SK-N-SH (cell line): Measurements from ENCODE around the gene SLC18A2. TPM values are rescaled to one million over a fixed set of nuclear protein-coding genes. Genes with fewer than 3 reads are reported as not detected.

Experiments used
- CTCF ChIA-PET: fragments of 300-600, 350-600 bp; formaldehyde crosslinking; extraction: SDS; loops from one replicate; lab custom pipeline; 2021; lab: Yijun Ruan, JAX
- POLR2A ChIA-PET: fragments of 350-600 bp; sonication (Branson Sonifier 250); formaldehyde crosslinking; extraction: SDS; loops from one replicate; lab custom pipeline; 2020; ENCODE audit warnings: antibody characterized with exemption, inconsistent platforms; lab: Yijun Ruan, JAX
- DNase-seq: peaks from one replicate; pipeline ENCODE4 v3.0.0; 2012
- H2AFZ ChIP-seq: fragments of 200-600 bp; sonication (generic); 2 replicates; pipeline ENCODE4 v1.8.1; 2016; ENCODE audit warnings: antibody characterized with exemption, mild to moderate bottlenecking, low read depth
- H3F3A ChIP-seq: fragments of 200-600 bp; sonication (generic); replicated peaks from 2 replicates; pipeline ENCODE3; 2016; ENCODE audit warnings: antibody characterized with exemption, mild to moderate bottlenecking; ENCODE audit not compliant: insufficient read depth
- H3K27ac ChIP-seq, 2 experiments: fragments of 200-500 bp in 1 of 2; fragments of 200-600 bp in 1 of 2; sonication (Bioruptor generic) in 1 of 2; sonication (generic), shearing (Covaris generic) in 1 of 2; 2 replicates each; pipeline versions ENCODE4 v1.5.1 to v1.6.1; 2014 to 2016; ENCODE audit warnings: low read depth in 2 of 2, inconsistent platforms in 1 of 2, low read length in 1 of 2, mild to moderate bottlenecking in 1 of 2, mixed read lengths in 1 of 2
- H3K27me3 ChIP-seq: fragments of 200-600 bp; sonication (generic), shearing (Covaris generic); 2 replicates; pipeline ENCODE4 v1.6.1; 2016; ENCODE audit warnings: mixed run types; ENCODE audit not compliant: insufficient read depth
- H3K36me3 ChIP-seq, 2 experiments: fragments of 200-500 bp in 1 of 2; fragments of 200-600 bp in 1 of 2; sonication (Bioruptor generic) in 1 of 2; sonication (generic) in 1 of 2; replicated peaks in 1 of 2; 2 replicates each; pipeline versions ENCODE3 to v1.5.1; 2014 to 2016; ENCODE audit warnings: low read length in 1 of 2, mild to moderate bottlenecking in 1 of 2; ENCODE audit not compliant: insufficient read depth in 2 of 2, control insufficient read depth in 1 of 2
- H3K4me1 ChIP-seq, 2 experiments: fragments of 200-500 bp in 1 of 2; fragments of 200-600 bp in 1 of 2; sonication (Bioruptor generic) in 1 of 2; sonication (generic), shearing (Covaris generic) in 1 of 2; 2 replicates each; pipeline versions ENCODE4 v1.5.1 to v1.6.1; 2014 to 2016; ENCODE audit warnings: low read depth in 1 of 2, low read length in 1 of 2, mixed run types in 1 of 2; ENCODE audit not compliant: insufficient read depth in 2 of 2, control insufficient read depth in 1 of 2
- H3K4me2 ChIP-seq: fragments of 200-600 bp; sonication (generic), shearing (Covaris generic); 2 replicates; pipeline ENCODE4 v1.6.1; 2017; ENCODE audit warnings: mixed run types
- H3K4me3 ChIP-seq, 2 experiments: fragments of 200-500 bp in 1 of 2; fragments of 200-600 bp in 1 of 2; sonication (Bioruptor generic) in 1 of 2; sonication (generic), shearing (Covaris generic) in 1 of 2; 2 replicates each; pipeline versions ENCODE4 v1.5.1 to v1.8.1; 2014 to 2016; ENCODE audit warnings: low read depth in 2 of 2, inconsistent platforms in 1 of 2, low read length in 1 of 2, mild to moderate bottlenecking in 1 of 2, mixed read lengths in 1 of 2, moderate library complexity in 1 of 2
- H3K79me2 ChIP-seq: fragments of 200-600 bp; sonication (generic); 2 replicates; pipeline ENCODE4 v1.8.1; 2017; ENCODE audit warnings: mild to moderate bottlenecking; ENCODE audit not compliant: insufficient read depth
- H3K9ac ChIP-seq: fragments of 200-600 bp; sonication (generic); 2 replicates; pipeline ENCODE4 v1.6.1; 2017; ENCODE audit warnings: mixed run types
- H3K9me2 ChIP-seq: fragments of 200-600 bp; sonication (generic); 2 replicates; pipeline ENCODE4 v1.6.1; 2017; ENCODE audit warnings: mixed run types
- H3K9me3 ChIP-seq: fragments of 200-600 bp; sonication (generic); 2 replicates; pipeline ENCODE4 v1.6.1; 2017; ENCODE audit warnings: mixed run types, mild to moderate bottlenecking, moderate library complexity
- H4K20me1 ChIP-seq: fragments of 200-600 bp; sonication (generic); 2 replicates; pipeline ENCODE4 v1.6.1; 2017; ENCODE audit warnings: mild to moderate bottlenecking, mixed run types; ENCODE audit not compliant: insufficient read depth
- CHD2 ChIP-seq: fragments of 150-350 bp; IDR thresholded peaks from 2 replicates; pipeline ENCODE4 v1.6.1; 2018; ENCODE audit warnings: low read length; ENCODE audit not compliant: partially characterized antibody
- FOSL2 ChIP-seq: IDR thresholded peaks from 2 replicates; pipeline ENCODE4 v1.4.0; 2012; ENCODE audit warnings: low read depth, mild to moderate bottlenecking, moderate library complexity, borderline replicate concordance
- FOXJ3 ChIP-seq: sonication (generic); formaldehyde crosslinking; IDR thresholded peaks from 2 replicates; pipeline ENCODE4 v1.5.1; 2020; ENCODE audit warnings: mild to moderate bottlenecking, missing genetic modification reagents
- GABPA ChIP-seq: IDR thresholded peaks from 2 replicates; pipeline ENCODE4 v1.4.0; 2012; ENCODE audit warnings: low read depth, mild to moderate bottlenecking
- GATA2 ChIP-seq: sonication (generic); formaldehyde crosslinking; IDR thresholded peaks from 2 replicates; pipeline ENCODE4 v1.5.0; 2020; ENCODE audit warnings: mild to moderate bottlenecking, missing genetic modification reagents
- JUND ChIP-seq: IDR thresholded peaks from 2 replicates; pipeline ENCODE4 v1.4.0; 2012
- MEF2A ChIP-seq: IDR thresholded peaks from 2 replicates; pipeline ENCODE4 v1.4.0; 2012; ENCODE audit warnings: low read depth, borderline replicate concordance
- MXI1 ChIP-seq: IDR thresholded peaks from 2 replicates; pipeline ENCODE4 v1.6.1; 2012; ENCODE audit warnings: mild to moderate bottlenecking, low read depth, low read length, improper control_type of control experiment
- POLR2AphosphoS5 ChIP-seq: IDR thresholded peaks from 2 replicates; pipeline ENCODE4 v1.6.1; 2012; ENCODE audit warnings: low read depth, low read length
- RAD21 ChIP-seq: IDR thresholded peaks from 2 replicates; pipeline ENCODE4 v1.6.1; 2012; ENCODE audit warnings: mild to moderate bottlenecking, low read length
- RCOR1 ChIP-seq: fragments of 150-350 bp; IDR thresholded peaks from 2 replicates; pipeline ENCODE4 v1.6.1; 2017; ENCODE audit warnings: antibody characterized with exemption, low read length
- TEAD4 ChIP-seq: IDR thresholded peaks from 2 replicates; pipeline ENCODE4 v1.4.0; 2012; ENCODE audit warnings: mild to moderate bottlenecking, borderline replicate concordance; ENCODE audit not compliant: insufficient read depth
- WGBS: methylation state at CpG from one replicate; pipeline ENCODE4 v1.1.6; 2017; ENCODE audit warnings: low lambda C conversion rate; 5-methylcytosine and 5-hydroxymethylcytosine counted together
- polyA plus RNA-seq, 3 experiments: library from polyadenylated mRNA; depleted of rRNA; stranded (reverse); fragments of >200 nt; gene quantifications; 2 replicates each; pipeline ENCODE4 v1.2.3, GENCODE V29; 2012
- TF ChIP-seq, protein P1 (sequence below): fragments of 200-600 bp; sonication (generic); IDR thresholded peaks from 2 replicates; pipeline ENCODE4 v1.6.1; 2017; ENCODE audit warnings: antibody characterized with exemption, mild to moderate bottlenecking, moderate library complexity
- TF ChIP-seq, protein P2 (sequence below): IDR thresholded peaks from 2 replicates; pipeline ENCODE4 v1.4.0; 2012; ENCODE audit warnings: low read depth, borderline replicate concordance
- TF ChIP-seq, protein P3 (sequence below): IDR thresholded peaks from 2 replicates; pipeline ENCODE4 v1.4.0; 2012; ENCODE audit warnings: low read depth
- TF ChIP-seq, protein P4 (sequence below): IDR thresholded peaks from 2 replicates; pipeline ENCODE4 v1.6.1; 2012; ENCODE audit warnings: mild to moderate bottlenecking, low read depth, low read length, moderate library complexity
- TF ChIP-seq, protein P5 (sequence below): fragments of 150-350 bp; IDR thresholded peaks from 2 replicates; pipeline ENCODE4 v1.6.1; 2016; ENCODE audit warnings: mild to moderate bottlenecking, low read depth, low read length
- TF ChIP-seq, protein P6 (sequence below): IDR thresholded peaks from 2 replicates; pipeline ENCODE4 v1.4.0; 2012; ENCODE audit warnings: low read depth, borderline replicate concordance

Gene SLC18A2
- polyA plus RNA-seq, 1 of the 3 experiments (the other 2 are of a cell fraction) = not detected

DNA sequence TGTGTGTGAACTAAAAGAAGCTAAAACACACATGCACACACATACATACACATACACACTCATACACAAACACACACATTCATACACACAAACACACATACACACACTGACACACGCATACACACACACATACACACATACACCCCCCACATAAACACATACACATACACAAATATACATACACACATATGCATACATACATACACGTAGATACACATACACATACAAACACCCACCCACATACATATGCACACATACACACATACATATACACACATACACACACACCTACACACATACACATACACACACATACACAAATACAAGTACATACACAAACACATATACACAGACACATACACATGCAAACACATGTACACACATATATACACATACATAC is 28.0 kb downstream of the SLC18A2 start:
- CTCF ChIA-PET = no interaction called here
- H3K36me3 ChIP-seq = no peaks in the 10 kb centered on the region
- H3F3A ChIP-seq = no peaks in the 10 kb centered on the region
- H3K9me3 ChIP-seq = no peaks in the 10 kb centered on the region
- POLR2A ChIA-PET = no interaction called here
- DNase-seq = no peak
- no peak overlapping the region for H3K27ac ChIP-seq
- 74% methylated on average over 2 of the region's 2 CpGs for WGBS
- no peaks in the 10 kb centered on the region for H4K20me1 ChIP-seq
- no peaks in the 10 kb centered on the region for H3K79me2 ChIP-seq
- H3K4me3 ChIP-seq = no peak overlapping the region
- no peaks in the 10 kb centered on the region for H3K27me3 ChIP-seq
- H3K4me2 ChIP-seq = no peak overlapping the region
- H3K9ac ChIP-seq = no peak overlapping the region
- TF ChIP-seq, protein P1, sequence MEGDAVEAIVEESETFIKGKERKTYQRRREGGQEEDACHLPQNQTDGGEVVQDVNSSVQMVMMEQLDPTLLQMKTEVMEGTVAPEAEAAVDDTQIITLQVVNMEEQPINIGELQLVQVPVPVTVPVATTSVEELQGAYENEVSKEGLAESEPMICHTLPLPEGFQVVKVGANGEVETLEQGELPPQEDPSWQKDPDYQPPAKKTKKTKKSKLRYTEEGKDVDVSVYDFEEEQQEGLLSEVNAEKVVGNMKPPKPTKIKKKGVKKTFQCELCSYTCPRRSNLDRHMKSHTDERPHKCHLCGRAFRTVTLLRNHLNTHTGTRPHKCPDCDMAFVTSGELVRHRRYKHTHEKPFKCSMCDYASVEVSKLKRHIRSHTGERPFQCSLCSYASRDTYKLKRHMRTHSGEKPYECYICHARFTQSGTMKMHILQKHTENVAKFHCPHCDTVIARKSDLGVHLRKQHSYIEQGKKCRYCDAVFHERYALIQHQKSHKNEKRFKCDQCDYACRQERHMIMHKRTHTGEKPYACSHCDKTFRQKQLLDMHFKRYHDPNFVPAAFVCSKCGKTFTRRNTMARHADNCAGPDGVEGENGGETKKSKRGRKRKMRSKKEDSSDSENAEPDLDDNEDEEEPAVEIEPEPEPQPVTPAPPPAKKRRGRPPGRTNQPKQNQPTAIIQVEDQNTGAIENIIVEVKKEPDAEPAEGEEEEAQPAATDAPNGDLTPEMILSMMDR = no peak
- TF ChIP-seq, protein P2, sequence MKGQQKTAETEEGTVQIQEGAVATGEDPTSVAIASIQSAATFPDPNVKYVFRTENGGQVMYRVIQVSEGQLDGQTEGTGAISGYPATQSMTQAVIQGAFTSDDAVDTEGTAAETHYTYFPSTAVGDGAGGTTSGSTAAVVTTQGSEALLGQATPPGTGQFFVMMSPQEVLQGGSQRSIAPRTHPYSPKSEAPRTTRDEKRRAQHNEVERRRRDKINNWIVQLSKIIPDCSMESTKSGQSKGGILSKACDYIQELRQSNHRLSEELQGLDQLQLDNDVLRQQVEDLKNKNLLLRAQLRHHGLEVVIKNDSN = no peak
- no peak for TF ChIP-seq FOXJ3 (CRISPR knock-in tag)
- TF ChIP-seq GABPA = no peak
- TF ChIP-seq, protein P3, sequence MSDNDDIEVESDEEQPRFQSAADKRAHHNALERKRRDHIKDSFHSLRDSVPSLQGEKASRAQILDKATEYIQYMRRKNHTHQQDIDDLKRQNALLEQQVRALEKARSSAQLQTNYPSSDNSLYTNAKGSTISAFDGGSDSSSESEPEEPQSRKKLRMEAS = no peak
- TF ChIP-seq, protein P4, sequence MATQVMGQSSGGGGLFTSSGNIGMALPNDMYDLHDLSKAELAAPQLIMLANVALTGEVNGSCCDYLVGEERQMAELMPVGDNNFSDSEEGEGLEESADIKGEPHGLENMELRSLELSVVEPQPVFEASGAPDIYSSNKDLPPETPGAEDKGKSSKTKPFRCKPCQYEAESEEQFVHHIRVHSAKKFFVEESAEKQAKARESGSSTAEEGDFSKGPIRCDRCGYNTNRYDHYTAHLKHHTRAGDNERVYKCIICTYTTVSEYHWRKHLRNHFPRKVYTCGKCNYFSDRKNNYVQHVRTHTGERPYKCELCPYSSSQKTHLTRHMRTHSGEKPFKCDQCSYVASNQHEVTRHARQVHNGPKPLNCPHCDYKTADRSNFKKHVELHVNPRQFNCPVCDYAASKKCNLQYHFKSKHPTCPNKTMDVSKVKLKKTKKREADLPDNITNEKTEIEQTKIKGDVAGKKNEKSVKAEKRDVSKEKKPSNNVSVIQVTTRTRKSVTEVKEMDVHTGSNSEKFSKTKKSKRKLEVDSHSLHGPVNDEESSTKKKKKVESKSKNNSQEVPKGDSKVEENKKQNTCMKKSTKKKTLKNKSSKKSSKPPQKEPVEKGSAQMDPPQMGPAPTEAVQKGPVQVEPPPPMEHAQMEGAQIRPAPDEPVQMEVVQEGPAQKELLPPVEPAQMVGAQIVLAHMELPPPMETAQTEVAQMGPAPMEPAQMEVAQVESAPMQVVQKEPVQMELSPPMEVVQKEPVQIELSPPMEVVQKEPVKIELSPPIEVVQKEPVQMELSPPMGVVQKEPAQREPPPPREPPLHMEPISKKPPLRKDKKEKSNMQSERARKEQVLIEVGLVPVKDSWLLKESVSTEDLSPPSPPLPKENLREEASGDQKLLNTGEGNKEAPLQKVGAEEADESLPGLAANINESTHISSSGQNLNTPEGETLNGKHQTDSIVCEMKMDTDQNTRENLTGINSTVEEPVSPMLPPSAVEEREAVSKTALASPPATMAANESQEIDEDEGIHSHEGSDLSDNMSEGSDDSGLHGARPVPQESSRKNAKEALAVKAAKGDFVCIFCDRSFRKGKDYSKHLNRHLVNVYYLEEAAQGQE = no peak
- no peak for TF ChIP-seq FOSL2
- TF ChIP-seq, protein P5, sequence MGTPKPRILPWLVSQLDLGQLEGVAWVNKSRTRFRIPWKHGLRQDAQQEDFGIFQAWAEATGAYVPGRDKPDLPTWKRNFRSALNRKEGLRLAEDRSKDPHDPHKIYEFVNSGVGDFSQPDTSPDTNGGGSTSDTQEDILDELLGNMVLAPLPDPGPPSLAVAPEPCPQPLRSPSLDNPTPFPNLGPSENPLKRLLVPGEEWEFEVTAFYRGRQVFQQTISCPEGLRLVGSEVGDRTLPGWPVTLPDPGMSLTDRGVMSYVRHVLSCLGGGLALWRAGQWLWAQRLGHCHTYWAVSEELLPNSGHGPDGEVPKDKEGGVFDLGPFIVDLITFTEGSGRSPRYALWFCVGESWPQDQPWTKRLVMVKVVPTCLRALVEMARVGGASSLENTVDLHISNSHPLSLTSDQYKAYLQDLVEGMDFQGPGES = no peak
- TF ChIP-seq POLR2AphosphoS5 = no peak
- no peak for TF ChIP-seq GATA2 (CRISPR knock-in tag)
- no peak for TF ChIP-seq RCOR1
- TF ChIP-seq, protein P6, sequence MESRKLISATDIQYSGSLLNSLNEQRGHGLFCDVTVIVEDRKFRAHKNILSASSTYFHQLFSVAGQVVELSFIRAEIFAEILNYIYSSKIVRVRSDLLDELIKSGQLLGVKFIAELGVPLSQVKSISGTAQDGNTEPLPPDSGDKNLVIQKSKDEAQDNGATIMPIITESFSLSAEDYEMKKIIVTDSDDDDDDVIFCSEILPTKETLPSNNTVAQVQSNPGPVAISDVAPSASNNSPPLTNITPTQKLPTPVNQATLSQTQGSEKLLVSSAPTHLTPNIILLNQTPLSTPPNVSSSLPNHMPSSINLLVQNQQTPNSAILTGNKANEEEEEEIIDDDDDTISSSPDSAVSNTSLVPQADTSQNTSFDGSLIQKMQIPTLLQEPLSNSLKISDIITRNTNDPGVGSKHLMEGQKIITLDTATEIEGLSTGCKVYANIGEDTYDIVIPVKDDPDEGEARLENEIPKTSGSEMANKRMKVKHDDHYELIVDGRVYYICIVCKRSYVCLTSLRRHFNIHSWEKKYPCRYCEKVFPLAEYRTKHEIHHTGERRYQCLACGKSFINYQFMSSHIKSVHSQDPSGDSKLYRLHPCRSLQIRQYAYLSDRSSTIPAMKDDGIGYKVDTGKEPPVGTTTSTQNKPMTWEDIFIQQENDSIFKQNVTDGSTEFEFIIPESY = no peak
- no peak for TF ChIP-seq JUND
- no peak for TF ChIP-seq RAD21
- TF ChIP-seq MEF2A = no peak
- TF ChIP-seq MXI1 = no peak
- no peak for TF ChIP-seq TEAD4
- TF ChIP-seq CHD2 = no peak
- TF ChIP-seq, all 33 proteins: peak for 0
- Histone ChIP-seq H2AFZ (no peak overlapping the region), H3K4me1 (peaks cover 0 to 26% of the 10 kb centered on the region in 2 experiments; a peak in 1 of 4 replicates), H3K9me2 (no peaks in the 10 kb centered on the region)
